Measurements from ENCODE around the gene MADCAM1.
A peak's percentile ranks its signal among the peaks of the same experiment; 100 is the strongest.

MADCAM1 gene

GRCh38 chr19:488505-489417 is 7.5 kb upstream of the MADCAM1 start:
- peak; percentile 88 for DNase-seq (ENCODE audit: low read depth)

DNA sequence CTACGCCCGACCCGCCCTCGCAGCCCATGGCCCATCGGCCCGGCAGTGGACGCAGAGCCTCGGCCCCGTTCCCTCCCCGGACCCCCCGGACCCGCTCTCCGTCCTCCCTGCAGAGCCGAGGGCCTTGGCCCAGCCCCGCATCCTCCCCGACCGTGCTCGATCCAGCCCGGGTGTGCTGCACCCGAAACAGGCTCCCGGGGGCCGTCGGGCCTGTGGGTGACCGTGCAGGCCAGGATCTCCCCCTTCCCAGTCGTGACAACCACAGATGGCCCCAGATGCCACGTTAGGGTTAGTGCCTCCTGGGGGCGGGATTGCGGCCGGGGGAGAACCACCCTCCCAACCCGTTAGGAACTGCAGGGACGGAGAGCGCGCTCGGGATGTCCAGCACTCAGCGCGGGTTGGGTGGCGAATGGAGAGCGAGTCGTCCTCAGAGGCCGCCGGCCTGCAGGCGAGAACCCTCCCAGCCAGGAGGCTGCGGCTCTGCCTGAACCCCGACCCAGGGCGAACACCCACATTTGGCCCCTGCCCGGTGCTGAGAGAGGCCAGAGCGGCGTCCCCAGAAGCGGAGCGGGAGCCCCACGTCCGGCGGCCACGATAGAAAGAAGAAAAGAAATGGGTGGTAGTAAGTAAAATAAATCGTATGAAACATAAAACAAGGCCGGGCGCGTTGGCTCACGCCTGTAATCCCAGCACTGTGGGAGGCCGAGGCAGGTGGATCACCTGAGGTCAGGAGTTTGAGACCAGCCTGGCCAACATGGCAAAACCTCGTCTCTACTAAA is 6.7 kb upstream of the MADCAM1 start:
- peak; percentile 28 for DNase-seq (ENCODE audit: low read depth)

- DNase-seq (ENCODE audit: low read depth), result no peak
These were observed 5.0 kb upstream of the MADCAM1 start for GRCh38 chr19:491146-491741.

DNA sequence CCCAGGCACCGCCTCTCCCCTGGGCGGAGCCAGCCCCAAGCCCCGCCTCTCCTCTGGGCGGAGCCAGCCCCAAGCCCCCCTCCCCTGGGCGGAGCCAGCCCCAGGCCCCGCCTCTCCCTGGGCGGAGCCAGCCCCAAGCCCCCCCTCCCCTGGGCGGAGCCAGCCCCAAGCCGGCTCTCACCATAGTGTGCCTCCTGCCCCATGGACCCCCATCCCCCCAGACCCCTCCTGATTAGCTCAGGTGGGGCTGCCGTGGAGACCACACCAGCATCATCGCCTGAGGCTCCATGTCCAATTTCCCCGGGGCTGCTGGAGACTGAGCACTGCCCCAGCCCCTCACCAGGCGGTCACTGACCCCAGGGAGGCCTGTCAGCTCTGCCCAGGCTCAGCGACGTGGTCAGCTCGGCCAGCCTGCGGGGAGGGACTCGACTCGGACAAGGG is 4.2 kb upstream of the MADCAM1 start:
- DNase-seq (ENCODE audit: low read depth), result no peak

- no peak for DNase-seq (ENCODE audit: low read depth)
These were observed 2.7 kb upstream of the MADCAM1 start for GRCh38 chr19:493391-494170.

DNA sequence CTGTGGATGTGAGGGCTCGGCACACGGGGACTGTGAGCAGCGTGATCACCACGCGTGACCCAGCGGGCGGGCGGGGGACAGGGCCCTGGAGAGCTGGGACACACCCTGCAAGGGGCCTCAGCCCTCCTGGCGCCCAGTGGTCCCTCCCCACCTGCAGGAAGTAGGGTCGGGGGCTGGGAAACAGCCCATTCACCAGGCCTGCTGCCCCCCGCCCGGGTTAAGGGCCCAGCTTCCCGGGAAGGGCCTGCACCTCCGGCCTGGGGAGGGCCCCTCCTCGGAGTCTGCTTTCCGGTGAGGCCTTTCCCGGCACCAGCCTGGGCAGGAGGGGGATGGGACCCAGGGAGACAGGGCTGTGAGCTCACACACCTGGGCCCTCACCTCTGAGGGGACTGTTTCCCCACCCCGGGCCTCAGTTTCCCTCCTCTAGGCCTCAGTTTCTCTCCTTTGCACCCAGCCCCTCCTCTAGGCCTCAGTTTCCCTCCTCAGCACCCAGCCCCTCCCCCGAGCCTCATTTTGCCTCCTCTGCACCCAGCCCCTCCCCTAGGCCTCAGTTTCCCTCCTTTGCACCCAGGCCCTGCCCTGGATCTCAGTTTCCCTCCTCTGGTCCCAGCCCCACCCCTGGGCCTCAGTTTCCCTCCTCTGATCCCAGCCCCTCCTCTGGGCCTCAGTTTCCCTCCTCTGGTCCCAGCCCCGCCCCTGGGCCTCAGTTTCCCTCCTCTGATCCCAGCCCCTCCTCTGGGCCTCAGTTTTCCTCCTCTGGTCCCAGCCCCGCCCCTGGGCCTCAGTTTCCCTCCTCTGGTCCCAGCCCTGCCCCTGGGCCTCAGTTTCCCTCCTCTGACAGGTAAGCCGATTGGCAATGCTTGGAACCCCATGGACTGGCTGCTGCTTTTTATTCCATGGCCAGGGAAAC is 1.9 kb upstream of the MADCAM1 start:
- no peak for DNase-seq (ENCODE audit: low read depth)

- DNase-seq (ENCODE audit: low read depth), result no peak
These were observed 1.2 kb upstream of the MADCAM1 start for GRCh38 chr19:495081-495401.

GRCh38 chr19:495402-496111 is 729 bp upstream of the MADCAM1 start:
- DNase-seq (ENCODE audit: low read depth), result no peak

DNA sequence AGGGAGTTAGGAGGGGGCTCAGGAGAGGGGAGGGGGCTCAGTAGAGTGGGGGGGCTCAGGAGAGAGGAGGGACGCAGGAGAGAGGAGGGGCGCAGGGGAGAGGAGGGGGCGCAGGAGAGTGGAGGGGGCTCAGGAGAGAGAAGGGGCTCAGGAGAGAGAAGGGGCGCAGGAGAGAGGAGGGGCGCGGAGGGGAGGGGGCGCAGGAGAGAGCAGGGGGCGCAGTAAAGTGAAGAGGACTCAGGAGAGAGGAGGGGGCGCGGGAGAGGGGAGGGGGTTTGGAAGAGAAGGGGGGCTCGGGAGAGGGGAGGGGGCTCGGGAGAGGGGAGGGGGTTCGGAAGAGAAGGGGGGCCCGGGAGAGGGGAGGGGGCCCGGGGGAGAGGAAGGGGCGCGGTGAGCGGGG is 700 bp downstream of the MADCAM1 start:
- no peak for DNase-seq (ENCODE audit: low read depth)

DNA sequence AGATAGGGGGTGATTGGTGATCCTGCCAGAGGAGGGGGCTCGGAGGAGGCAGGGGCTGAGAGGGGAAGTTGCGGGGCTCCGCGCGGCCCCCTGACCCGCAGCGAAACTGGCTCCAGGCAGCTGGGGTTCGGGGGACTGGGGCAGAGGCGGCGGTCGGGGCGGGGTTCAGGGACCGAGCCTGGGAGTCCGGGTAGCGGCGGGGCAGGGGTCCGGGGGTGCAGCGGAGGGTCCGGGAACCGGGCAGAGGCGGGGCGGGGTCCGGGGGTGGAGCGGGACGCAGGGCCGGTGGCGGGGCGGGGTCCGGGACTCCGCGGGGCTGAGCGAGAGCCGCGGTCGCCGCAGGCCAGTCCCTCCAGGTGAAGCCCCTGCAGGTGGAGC is 1.2 kb downstream of the MADCAM1 start:
- no peak for DNase-seq (ENCODE audit: low read depth)

- DNase-seq (ENCODE audit: low read depth), result no peak
These were observed 1.7 kb downstream of the MADCAM1 start for GRCh38 chr19:497869-498510.

- DNase-seq (ENCODE audit: low read depth), result no peak
These were observed 2.2 kb downstream of the MADCAM1 start for GRCh38 chr19:498511-498891.

DNA sequence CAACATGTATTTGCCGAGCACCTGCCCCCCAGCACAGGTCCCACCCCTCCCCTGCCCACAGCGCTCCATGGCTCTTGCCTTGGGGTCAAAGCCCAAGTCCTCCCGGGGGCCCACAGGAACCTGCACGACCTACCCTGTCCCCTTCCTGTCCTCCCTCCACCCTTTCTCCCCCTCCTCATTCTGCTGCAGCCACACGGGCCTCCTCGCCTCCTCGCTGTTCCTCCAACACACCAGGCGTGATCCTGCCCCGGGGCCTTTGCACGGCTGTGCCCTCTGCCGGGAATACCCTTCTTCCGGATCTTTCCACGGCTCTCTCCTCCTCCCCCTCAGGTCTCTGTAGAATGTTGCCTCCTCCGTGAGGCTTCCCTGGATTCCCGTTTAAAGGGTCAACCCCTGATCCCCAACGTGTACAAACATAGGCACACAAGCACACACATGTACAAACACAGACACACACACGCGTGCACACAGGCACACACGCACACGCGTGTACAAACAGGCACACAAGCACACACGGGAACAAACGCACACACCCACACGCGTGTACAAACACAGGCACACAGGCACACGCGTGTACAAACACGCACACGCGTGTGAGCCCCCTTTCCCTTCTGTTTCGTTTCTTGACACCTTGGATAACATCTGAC is 2.8 kb downstream of the MADCAM1 start:
- DNase-seq (ENCODE audit: low read depth), result no peak

DNA sequence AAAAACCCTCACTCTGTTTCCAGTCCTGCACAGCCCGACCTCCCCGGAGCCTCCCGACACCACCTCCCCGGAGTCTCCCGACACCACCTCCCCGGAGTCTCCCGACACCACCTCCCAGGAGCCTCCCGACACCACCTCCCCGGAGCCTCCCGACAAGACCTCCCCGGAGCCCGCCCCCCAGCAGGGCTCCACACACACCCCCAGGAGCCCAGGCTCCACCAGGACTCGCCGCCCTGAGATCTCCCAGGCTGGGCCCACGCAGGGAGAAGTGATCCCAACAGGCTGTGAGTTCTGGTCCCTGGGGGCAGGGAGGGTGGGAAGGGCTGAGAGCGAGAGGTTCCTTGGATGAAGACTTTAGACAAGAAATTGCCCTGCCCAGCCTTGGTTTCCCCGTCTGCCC is 5.4 kb downstream of the MADCAM1 start:
- DNase-seq (ENCODE audit: low read depth), result no peak

GRCh38 chr19:504616-505015 is 8.3 kb downstream of the MADCAM1 start:
- no peak for DNase-seq (ENCODE audit: low read depth)

GRCh38 chr19:506404-507285 is 10.4 kb downstream of the MADCAM1 start:
- DNase-seq (ENCODE audit: low read depth), result peak; percentile 100

DNA sequence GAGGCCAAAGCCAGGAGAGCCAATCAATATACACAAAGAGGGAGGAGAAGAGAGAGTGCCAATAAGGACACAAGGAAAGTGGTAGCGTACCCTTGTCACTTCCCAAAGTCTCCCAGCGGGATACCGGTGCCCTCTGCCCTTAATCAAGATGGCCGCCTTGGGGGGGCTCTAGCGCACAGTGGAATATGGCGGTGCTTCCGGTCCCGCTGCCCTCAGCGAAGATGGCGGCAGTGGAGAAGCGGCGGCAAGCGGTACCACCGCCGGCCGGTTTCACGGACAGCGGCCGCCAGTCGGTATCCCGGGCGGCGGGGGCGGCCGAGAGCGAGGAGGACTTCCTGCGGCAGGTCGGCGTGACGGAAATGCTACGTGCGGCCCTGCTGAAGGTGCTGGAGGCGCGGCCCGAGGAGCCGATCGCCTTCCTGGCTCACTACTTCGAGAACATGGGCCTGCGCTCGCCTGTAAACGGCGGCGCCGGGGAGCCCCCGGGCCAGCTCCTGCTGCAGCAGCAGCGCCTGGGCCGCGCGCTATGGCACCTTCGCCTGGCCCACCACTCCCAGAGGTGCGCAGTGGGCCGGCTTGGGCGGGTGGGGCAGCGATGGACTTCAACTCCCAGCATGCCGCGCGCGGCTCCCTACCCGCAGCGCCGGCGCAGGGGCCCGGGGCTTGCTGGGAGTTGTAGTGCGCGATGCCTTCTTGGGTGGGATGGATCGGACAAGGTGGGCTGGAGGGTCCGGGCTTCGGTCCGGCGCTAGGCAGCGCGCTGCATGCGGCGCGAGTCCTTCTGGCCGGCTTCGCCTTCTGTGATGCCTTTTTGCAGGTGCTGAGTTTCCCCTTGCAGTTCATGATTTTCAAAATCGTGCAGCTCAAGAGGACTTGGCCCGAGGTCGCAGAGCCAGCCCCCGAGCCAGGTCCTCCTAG is 11.3 kb downstream of the MADCAM1 start, which contains the start of gene TPGS1:
Gene TPGS1, plus strand, starts transcription at position 212 of the 918 bp plus-strand sequence. Its CDS starts 10 bp downstream, at position 222.
- peak; percentile 40 for DNase-seq (ENCODE audit: low read depth)

Data from GM04504 (cell line).